ENCODE measurements around the gene SEPSECS. TPM values are rescaled to one million over a fixed set of nuclear protein-coding genes. Genes with fewer than 3 reads are reported as not detected.

SEPSECS gene
- total RNA-seq, 1 experiment from 2014 or later = 4.2 TPM

DNA sequence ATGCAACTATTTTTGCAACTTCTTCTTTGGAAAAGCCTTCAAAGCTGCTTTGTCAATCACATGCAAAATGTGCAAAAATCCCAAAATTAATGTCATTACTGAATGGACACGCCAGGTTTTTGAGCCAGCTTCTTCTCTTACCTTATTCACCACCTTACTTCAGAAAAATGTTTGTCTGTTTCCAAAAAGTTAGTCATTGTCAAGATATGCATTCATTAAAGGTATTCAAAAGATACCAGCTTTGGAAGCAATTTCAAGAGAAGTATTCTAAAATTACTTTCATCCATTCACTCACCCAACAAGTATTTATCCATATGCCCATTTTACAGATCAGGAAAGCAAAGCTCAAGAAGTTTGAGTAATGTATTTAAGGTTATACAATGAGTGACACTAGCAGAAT is 2.3 kb upstream of the SEPSECS start:
- H3K27me3 ChIP-seq (ENCODE audit: insufficient read depth, low read length) = no peaks in the 10 kb centered on the region
- H3K27ac ChIP-seq (ENCODE audit: insufficient read length, low read depth, low read length) = no peak overlapping the region
- H3K79me1 ChIP-seq (ENCODE audit: insufficient read depth, low read depth, low read length, poor library complexity, severe bottlenecking) = no peaks in the 10 kb centered on the region
- H2BK15ac ChIP-seq (ENCODE audit: low read depth, low read length) = no peak overlapping the region
- no peak overlapping the region for H4K8ac ChIP-seq (replicated peaks; ENCODE audit: insufficient read length, low read depth, low read length)
- H3K9ac ChIP-seq (ENCODE audit: extremely low read depth, insufficient read length, low read length) = no peak overlapping the region
- peaks cover 11% of the 10 kb centered on the region for H3K23me2 ChIP-seq (ENCODE audit: insufficient read length, low read depth, low read length, poor library complexity, severe bottlenecking)
- H3K9me3 ChIP-seq (ENCODE audit: control insufficient read depth, low read depth, low read length) = no peaks in the 10 kb centered on the region
- no peaks in the 10 kb centered on the region; the same call in 1 of the 2 replicates for H3K4me1 ChIP-seq (ENCODE audit: insufficient read depth, low read length)
- H3T11ph ChIP-seq (ENCODE audit: low read length) = no peak overlapping the region
- no CpG with 5 or more reads among the region's 1 CpG for WGBS (ENCODE audit: extremely low coverage, insufficient read length, low lambda C conversion rate)
- H2BK12ac ChIP-seq (ENCODE audit: insufficient read length, low read depth, low read length) = no peak overlapping the region
- no peak overlapping the region for H2AFZ ChIP-seq (ENCODE audit: low read length)
- peaks cover 10 to 25% of the 10 kb centered on the region in 2 experiments for H3K4me1 Mint-ChIP-seq
- H3K18ac ChIP-seq (ENCODE audit: insufficient read length, low read depth, low read length) = no peak overlapping the region
- no peaks in the 10 kb centered on the region for H3K79me2 ChIP-seq (ENCODE audit: insufficient read depth, low read length)
- H3K56ac ChIP-seq (ENCODE audit: insufficient read length, low read depth, low read length) = no peak overlapping the region
- H3K14ac ChIP-seq (ENCODE audit: insufficient read depth, low read length) = no peak overlapping the region
- TF ChIP-seq, protein P1, sequence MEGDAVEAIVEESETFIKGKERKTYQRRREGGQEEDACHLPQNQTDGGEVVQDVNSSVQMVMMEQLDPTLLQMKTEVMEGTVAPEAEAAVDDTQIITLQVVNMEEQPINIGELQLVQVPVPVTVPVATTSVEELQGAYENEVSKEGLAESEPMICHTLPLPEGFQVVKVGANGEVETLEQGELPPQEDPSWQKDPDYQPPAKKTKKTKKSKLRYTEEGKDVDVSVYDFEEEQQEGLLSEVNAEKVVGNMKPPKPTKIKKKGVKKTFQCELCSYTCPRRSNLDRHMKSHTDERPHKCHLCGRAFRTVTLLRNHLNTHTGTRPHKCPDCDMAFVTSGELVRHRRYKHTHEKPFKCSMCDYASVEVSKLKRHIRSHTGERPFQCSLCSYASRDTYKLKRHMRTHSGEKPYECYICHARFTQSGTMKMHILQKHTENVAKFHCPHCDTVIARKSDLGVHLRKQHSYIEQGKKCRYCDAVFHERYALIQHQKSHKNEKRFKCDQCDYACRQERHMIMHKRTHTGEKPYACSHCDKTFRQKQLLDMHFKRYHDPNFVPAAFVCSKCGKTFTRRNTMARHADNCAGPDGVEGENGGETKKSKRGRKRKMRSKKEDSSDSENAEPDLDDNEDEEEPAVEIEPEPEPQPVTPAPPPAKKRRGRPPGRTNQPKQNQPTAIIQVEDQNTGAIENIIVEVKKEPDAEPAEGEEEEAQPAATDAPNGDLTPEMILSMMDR (conservative IDR thresholded peaks at IDR 0.05) = no peak
- H3K9me3 Mint-ChIP-seq = peaks cover 0 to 5% of the 10 kb centered on the region in 2 experiments; a peak in 1 of 5 replicates
- H4K20me1 ChIP-seq (ENCODE audit: control insufficient read depth, insufficient read depth, insufficient read length) = no peaks in the 10 kb centered on the region
- no peak overlapping the region for H3K4me2 ChIP-seq (ENCODE audit: insufficient read depth, insufficient read length, low read length)
- H2BK120ac ChIP-seq (ENCODE audit: low read depth, low read length, poor library complexity, severe bottlenecking) = no peak overlapping the region
- no peak overlapping the region for H3K27ac Mint-ChIP-seq
- H2BK20ac ChIP-seq (ENCODE audit: low read depth, low read length, poor library complexity, severe bottlenecking) = no peak overlapping the region
- H4K91ac ChIP-seq (ENCODE audit: insufficient read length, low read depth, low read length) = no peak overlapping the region
- no peak overlapping the region for H3K4me3 Mint-ChIP-seq
- H2BK5ac ChIP-seq (ENCODE audit: insufficient read length, low read length) = no peak overlapping the region
- H3K23ac ChIP-seq (ENCODE audit: insufficient read length, low read depth, low read length) = no peak overlapping the region
- H3K4ac ChIP-seq (ENCODE audit: low read depth, low read length) = no peak overlapping the region
- H4K5ac ChIP-seq (ENCODE audit: insufficient read length, low read depth, low read length) = no peak overlapping the region
- H3K27me3 Mint-ChIP-seq (ENCODE audit: low read depth) = no peaks in the 10 kb centered on the region
- no peak overlapping the region for H2AK5ac ChIP-seq (ENCODE audit: insufficient read length, low read length)
- H3K36me3 Mint-ChIP-seq (ENCODE audit: insufficient read depth in 1 of 3, low read depth in 3 of 3) = peaks cover 0 to 8% (median 3%) of the 10 kb centered on the region in 3 experiments; a peak in 4 of 7 replicates
- DNase-seq = no peak
